ENCODE measurements around the gene TKTL1.

DNA sequence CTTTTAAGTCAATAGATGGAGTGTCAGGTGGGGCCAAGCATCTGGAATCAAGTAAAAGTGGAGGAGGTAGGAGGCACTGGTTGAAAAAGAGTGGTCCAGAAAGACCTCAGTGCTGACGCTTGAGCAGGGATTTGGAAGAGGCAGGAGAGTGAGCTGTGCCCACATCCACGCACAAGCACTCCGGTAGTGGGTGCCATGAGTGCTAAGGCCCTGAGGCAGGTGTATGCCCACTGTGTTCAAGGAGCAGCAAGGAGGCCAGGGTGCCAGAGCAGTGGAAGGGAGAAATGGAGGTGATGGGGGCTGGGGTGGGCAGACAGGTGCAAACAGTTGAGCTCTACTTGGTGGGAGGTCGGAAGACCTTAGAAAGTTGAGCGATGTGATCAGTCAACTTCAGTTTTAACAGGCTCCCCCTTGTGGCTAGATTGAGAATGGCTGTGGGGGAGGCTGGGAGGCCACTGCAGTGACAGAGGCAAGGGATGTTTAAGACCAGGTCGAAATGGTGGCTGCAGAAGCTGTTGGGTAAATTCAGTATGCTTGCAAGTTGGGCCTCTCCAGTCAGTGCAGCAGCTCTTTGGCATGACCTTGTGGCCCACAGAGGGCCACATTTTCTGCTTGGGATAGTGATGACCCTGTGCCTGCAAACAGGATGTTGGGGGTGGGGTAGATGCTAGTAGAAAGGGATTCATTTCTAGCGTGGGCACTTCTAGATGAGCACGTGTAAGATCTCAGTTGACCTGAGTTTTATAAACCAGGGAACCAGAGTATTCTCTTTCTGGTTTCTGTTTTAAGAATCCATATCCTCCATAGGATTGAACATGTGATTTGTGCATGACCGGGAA is 12.7 kb downstream of the TKTL1 start:
- TF ChIP-seq, protein P1, sequence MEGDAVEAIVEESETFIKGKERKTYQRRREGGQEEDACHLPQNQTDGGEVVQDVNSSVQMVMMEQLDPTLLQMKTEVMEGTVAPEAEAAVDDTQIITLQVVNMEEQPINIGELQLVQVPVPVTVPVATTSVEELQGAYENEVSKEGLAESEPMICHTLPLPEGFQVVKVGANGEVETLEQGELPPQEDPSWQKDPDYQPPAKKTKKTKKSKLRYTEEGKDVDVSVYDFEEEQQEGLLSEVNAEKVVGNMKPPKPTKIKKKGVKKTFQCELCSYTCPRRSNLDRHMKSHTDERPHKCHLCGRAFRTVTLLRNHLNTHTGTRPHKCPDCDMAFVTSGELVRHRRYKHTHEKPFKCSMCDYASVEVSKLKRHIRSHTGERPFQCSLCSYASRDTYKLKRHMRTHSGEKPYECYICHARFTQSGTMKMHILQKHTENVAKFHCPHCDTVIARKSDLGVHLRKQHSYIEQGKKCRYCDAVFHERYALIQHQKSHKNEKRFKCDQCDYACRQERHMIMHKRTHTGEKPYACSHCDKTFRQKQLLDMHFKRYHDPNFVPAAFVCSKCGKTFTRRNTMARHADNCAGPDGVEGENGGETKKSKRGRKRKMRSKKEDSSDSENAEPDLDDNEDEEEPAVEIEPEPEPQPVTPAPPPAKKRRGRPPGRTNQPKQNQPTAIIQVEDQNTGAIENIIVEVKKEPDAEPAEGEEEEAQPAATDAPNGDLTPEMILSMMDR (conservative IDR thresholded peaks at IDR 0.05; ENCODE audit: low read length): peak; percentile 78
- TF ChIP-seq EZH2phosphoT487 (IDR thresholded peaks at IDR 0.05; ENCODE audit: borderline replicate concordance, low read depth, low read length): no peak
